Tibial nerve (tissue), 4 donors: ENCODE results near the gene NT5C3A. TPM values are rescaled to one million over a fixed set of nuclear protein-coding genes. Genes with fewer than 3 reads are reported as not detected.
"Not testable (repeated sequence)": the region's sequence is repeated elsewhere in the genome, so short reads cannot be mapped to it uniquely, and the experiment has no call there.

Experiments
- DNase-seq, 2 donors: peaks; one replicate each; pipeline ENCODE4 v3.0.0-alpha.2; 2019; ENCODE audit warnings: low spot score in 2 of 2
- H3K27ac ChIP-seq, 4 donors: fragments of 200-600 bp; sonication (generic) in 3 of 4; one replicate each; pipeline ENCODE4 v1.5.1; 2017 to 2019; ENCODE audit warnings: mild to moderate bottlenecking in 1 of 4
- H3K27me3 ChIP-seq, 2 donors: fragments of 200-600 bp; sonication (generic) in 1 of 2; one replicate each; pipeline versions ENCODE4 v1.5.1 to v1.6.0; 2017 to 2019
- H3K36me3 ChIP-seq, 3 donors: fragments of 200-600 bp; sonication (generic); one replicate each; pipeline ENCODE4 v1.5.1; 2018 to 2019
- H3K4me1 ChIP-seq, 4 donors: fragments of 200-600 bp; sonication (generic) in 3 of 4; one replicate each; pipeline ENCODE4 v1.5.1; 2017 to 2019
- H3K4me3 ChIP-seq, 4 donors: fragments of 200-600 bp; sonication (generic) in 3 of 4; one replicate each; pipeline ENCODE4 v1.5.1; 2017 to 2019; ENCODE audit warnings: mild to moderate bottlenecking in 1 of 4, moderate library complexity in 1 of 4
- H3K9me3 ChIP-seq, 4 donors: fragments of 200-600 bp; sonication (generic) in 3 of 4; one replicate each; pipeline ENCODE4 v1.5.1; 2017 to 2019
- CTCF ChIP-seq, 5 experiments: fragments of 200-600 bp in 3 of 5; fragments of 450-650 bp in 2 of 5; sonication (generic) in 3 of 5; IDR thresholded peaks; one replicate each; pipeline ENCODE4 v1.5.1; 2016 to 2019; ENCODE audit warnings: antibody characterized with exemption in 5 of 5, mild to moderate bottlenecking in 3 of 5, moderate library complexity in 2 of 5
- EP300 ChIP-seq, 2 donors: sonication (generic); formaldehyde crosslinking; IDR thresholded peaks; one replicate each; pipeline ENCODE4 v1.6.1; 2017; ENCODE audit warnings: antibody characterized with exemption in 2 of 2, mild to moderate bottlenecking in 1 of 2
- WGBS, 2 donors: methylation state at CpG; one replicate each; pipeline ENCODE4 v1.1.5; 2018; 5-methylcytosine and 5-hydroxymethylcytosine counted together
- small RNA-seq: library from RNA; depleted of rRNA; stranded (forward); fragments of <200 nt; gene quantifications from one replicate; pipeline ENCODE3, GENCODE V24; 2016
- total RNA-seq, 4 donors: library from RNA; depleted of rRNA; stranded (reverse); fragments of >200 nt; gene quantifications; one replicate each; pipeline ENCODE4 v1.1.0, GENCODE V29; 2016

The NT5C3A gene
- total RNA-seq, 4 donors from 2014 or later = 18.6 to 41.3 (median 26.8) TPM

DNA sequence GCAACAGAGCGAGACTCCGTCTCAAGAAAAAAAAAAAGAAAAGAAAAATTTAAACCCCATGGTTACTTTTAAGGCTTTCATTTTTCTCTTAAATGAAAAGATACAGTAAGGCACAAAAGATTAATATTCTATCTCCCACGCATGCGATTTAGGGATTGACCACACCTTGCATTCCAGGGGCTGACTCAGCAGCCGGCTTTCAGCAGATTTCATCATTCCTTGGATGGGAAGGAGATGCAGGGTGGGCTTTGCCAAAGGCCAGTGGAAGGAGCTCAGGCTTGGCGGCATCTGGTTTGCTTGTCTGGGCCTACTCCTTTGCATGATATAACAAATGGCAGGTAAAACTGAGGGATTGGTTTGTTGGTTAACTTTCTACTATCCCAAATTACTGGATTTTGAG is 83.3 kb downstream of the NT5C3A start:
- H3K4me1 ChIP-seq, H3K27ac ChIP-seq, H3K4me3 ChIP-seq, H3K27me3 ChIP-seq, H3K9me3 ChIP-seq: not testable (repeated sequence)
- peak in 1 of 2 donors; percentile 31 for TF ChIP-seq EP300 (IDR thresholded peaks at IDR 0.05)
- DNase-seq = peak in 1 of 2 donors; percentile 19
- WGBS, 2 donors = 75 to 88% methylated on average over 6 of the region's 6 CpGs
- peaks cover 0 to 45% (median 0%) of the 10 kb centered on the region in 3 donors for H3K36me3 ChIP-seq

DNA sequence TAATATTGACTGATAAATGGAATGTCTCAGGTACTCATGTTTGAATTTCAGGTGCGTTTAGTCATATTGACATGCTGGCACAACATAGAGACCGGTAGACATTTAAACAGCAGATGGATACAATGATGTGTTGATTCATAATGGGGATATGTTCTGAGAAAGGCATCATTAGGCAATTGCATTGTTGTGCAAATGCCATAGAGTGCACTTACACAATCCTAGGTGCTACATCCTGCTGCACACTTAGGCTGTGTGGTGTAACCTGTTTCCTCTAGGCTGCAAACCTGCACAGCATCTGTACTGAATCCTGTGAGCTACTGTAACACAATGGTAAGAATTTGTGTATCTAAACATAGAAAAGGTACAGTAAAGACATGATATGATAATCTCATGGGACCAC is 85.4 kb downstream of the NT5C3A start:
- 93 to 98% methylated on average over 2 of the region's 2 CpGs for WGBS, 2 donors
- H3K4me1 ChIP-seq, H3K4me3 ChIP-seq: not testable (repeated sequence)

GRCh38 chr7:32971967-32972366 is 90.6 kb downstream of the NT5C3A start:
- H3K9me3 ChIP-seq, H3K27ac ChIP-seq, H3K4me3 ChIP-seq, H3K4me1 ChIP-seq, H3K27me3 ChIP-seq, DNase-seq: not testable (repeated sequence)
- WGBS, 2 donors = 41 to 48% methylated on average over 3 of the region's 3 CpGs
- peaks cover 0 to 15% (median 0%) of the 10 kb centered on the region in 3 donors for H3K36me3 ChIP-seq

More for the DNA sequence above, 85.4 kb downstream of the NT5C3A start:
- not testable (repeated sequence) for H3K27ac ChIP-seq, H3K27me3 ChIP-seq, DNase-seq, H3K9me3 ChIP-seq
- peaks cover 0 to 33% (median 0%) of the 10 kb centered on the region in 3 donors for H3K36me3 ChIP-seq

DNA sequence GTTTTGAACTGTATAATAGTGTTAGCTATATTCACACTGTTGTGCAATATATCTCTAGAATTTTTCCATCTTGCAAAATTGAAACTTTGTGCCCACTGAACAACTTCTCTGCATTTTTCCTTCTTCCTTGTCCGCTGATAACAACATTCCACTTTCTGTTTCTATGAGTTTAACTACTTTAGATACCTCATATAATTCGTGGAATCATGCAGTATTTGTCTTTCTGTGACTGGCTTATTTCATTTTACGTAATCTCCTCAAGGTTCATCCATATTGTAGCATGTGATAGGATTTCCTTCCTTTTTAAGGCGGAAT is 95.4 kb downstream of the NT5C3A start:
- not testable (repeated sequence) for H3K27ac ChIP-seq, H3K9me3 ChIP-seq, DNase-seq, H3K4me3 ChIP-seq, H3K27me3 ChIP-seq, H3K36me3 ChIP-seq
- 78 to 81% methylated on average over 4 of the region's 4 CpGs for WGBS, 2 donors
- peaks cover 0 to 14% (median 10%) of the 10 kb centered on the region in 4 donors for H3K4me1 ChIP-seq

- not testable (repeated sequence) for DNase-seq, H3K27me3 ChIP-seq, H3K36me3 ChIP-seq, H3K4me3 ChIP-seq, H3K27ac ChIP-seq, H3K9me3 ChIP-seq
- H3K4me1 ChIP-seq = peaks cover 0 to 14% (median 10%) of the 10 kb centered on the region in 4 donors
- 73% methylated on average over 3 to 5 of the region's 5 CpGs for WGBS, 2 donors
Measured at GRCh38 chr7:32966489-32967267, 95.9 kb downstream of the NT5C3A start.

DNA sequence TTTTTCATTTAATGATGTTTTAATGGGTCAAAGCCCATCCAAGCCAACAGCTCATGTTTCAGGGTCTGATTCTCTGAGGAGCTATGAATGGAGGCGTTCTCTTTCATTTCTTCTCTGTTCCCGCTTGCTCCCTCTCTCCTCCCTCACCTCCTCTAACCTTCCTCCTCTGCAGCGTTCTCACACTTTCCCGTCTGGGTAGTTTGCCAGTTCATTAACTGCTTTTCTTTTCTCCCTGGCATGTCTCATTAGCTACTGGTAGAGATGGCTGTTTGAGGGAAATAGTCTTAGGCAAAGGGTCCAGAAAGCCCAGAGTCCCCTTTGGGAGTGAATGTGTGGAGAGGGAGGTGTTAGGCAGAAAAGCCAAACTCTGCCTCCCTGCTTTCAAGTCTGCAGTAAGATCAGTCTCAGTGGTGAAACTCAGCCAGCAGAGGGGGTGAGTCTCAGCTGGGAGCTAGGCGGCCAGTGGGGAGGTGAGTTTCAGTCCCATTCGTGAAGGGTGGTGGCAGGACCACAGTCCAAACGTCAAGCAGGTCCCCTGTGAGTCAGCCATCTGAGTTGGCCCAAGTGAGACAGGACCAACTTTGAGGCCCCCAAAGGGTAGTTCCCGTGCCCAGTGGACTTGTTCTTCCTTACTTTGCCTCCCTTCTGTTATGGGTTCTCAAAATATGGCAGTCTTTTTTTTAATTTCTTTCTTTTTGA is 98.0 kb downstream of the NT5C3A start:
- 12 to 14% methylated on average over 7 to 8 of the region's 8 CpGs for WGBS, 2 donors
- peaks cover 0 to 22% (median 10%) of the 10 kb centered on the region in 4 donors for H3K4me1 ChIP-seq
- H3K9me3 ChIP-seq, H3K27me3 ChIP-seq, DNase-seq, H3K36me3 ChIP-seq, H3K4me3 ChIP-seq: not testable (repeated sequence)
- peak in 4 of 5 experiments; percentile 16 to 36 (median 20) for TF ChIP-seq CTCF (IDR thresholded peaks at IDR 0.05)
- peak overlapping the region in 2 of 4 donors; percentile 20 to 48 for H3K27ac ChIP-seq

Small RNAs within 50 kb of the gene (small RNA-seq; reads per million reads assigned to genes)
- gene RN7SL505P (not detected), gene RNU6-388P (not detected), gene RPS29P14 (not detected)

Other genes starting within 250 kb of the NT5C3A start
- 10 to 100 TPM; 29.1 to 46.7 (median 42.7) TPM for gene KBTBD2, start 171.0 kb downstream of the NT5C3A start, total RNA-seq
- gene FKBP9, start 105.3 kb downstream of the NT5C3A start, total RNA-seq = 100 to 1,000 TPM; 262 to 522 (median 320) TPM
- gene RP9, start 46.6 kb upstream of the NT5C3A start, total RNA-seq = 10 to 100 TPM in 3 of 4 donors, 1 to 10 TPM in 1; 7.5 to 22.9 (median 16.9) TPM
- 10 to 100 TPM; 22.0 to 72.5 (median 35.9) TPM for gene BBS9, start 66.8 kb upstream of the NT5C3A start, total RNA-seq